ENCODE measurements around the gene TAS2R1.

- no peak for TF ChIP-seq CTCF (IDR thresholded peaks at IDR 0.05; ENCODE audit: insufficient read depth, low read depth, low read length)
- TF ChIP-seq EZH2 (IDR thresholded peaks at IDR 0.05; ENCODE audit: insufficient read depth, low read length): no peak
These were observed 22.1 kb downstream of the TAS2R1 start for GRCh38 chr5:9608093-9608492.
